Colonic mucosa (tissue), 4 donors: ENCODE data around the gene LHPP. TPM values are rescaled to one million over a fixed set of nuclear protein-coding genes. Genes with fewer than 3 reads are reported as not detected.

Source experiments
- DNase-seq: peaks from one replicate; pipeline ENCODE4 v3.0.0-alpha.2; 2020
- H3K27ac ChIP-seq: fragments of 200-600 bp; one replicate; pipeline ENCODE4 v1.8.0; 2021
- H3K27me3 ChIP-seq: fragments of 200-600 bp; one replicate; pipeline ENCODE4 v1.8.0; 2021
- H3K36me3 ChIP-seq: fragments of 200-600 bp; one replicate; pipeline ENCODE4 v1.8.0; 2021
- H3K4me1 ChIP-seq: fragments of 200-600 bp; one replicate; pipeline ENCODE4 v1.8.0; 2021; ENCODE audit warnings: mild to moderate bottlenecking
- H3K4me3 ChIP-seq: fragments of 200-600 bp; one replicate; pipeline ENCODE4 v1.8.0; 2021
- H3K9ac ChIP-seq, 2 donors: one replicate each; pipeline ENCODE4 v1.7.0; 2013; ENCODE audit warnings: control low read depth in 2 of 2, low read depth in 2 of 2, low read length in 2 of 2
- H3K9me3 ChIP-seq: fragments of 200-600 bp; one replicate; pipeline ENCODE4 v1.8.0; 2021
- CTCF ChIP-seq: fragments of 200-600 bp; IDR thresholded peaks from one replicate; pipeline ENCODE4 v1.8.0; 2022; ENCODE audit warnings: antibody characterized with exemption, mild to moderate bottlenecking
- intact Hi-C: fragments of 100-400 bp; cut with DNase I; formaldehyde crosslinking; loops from one replicate; pipeline ENCODE4 v1.14.1; 2022
- total RNA-seq, 2 donors: library from RNA; stranded (reverse); fragmentation: NEBNext Ultra II Directional in 1 of 2; extraction: Animal tissue kit (Norgen Biotek cat#: 25700) in 1 of 2; gene quantifications; one replicate each; pipeline ENCODE4 v1.2.1, GENCODE V29; 2021
- donor health status: healthy.
- donor health status: DM: no; HTN: no; CAD: no.
- donor health status: DM: no; HTN: no; CAD: no.

The LHPP gene
- total RNA-seq, 2 donors from 2014 or later = 12.8 to 24.6 TPM

DNA sequence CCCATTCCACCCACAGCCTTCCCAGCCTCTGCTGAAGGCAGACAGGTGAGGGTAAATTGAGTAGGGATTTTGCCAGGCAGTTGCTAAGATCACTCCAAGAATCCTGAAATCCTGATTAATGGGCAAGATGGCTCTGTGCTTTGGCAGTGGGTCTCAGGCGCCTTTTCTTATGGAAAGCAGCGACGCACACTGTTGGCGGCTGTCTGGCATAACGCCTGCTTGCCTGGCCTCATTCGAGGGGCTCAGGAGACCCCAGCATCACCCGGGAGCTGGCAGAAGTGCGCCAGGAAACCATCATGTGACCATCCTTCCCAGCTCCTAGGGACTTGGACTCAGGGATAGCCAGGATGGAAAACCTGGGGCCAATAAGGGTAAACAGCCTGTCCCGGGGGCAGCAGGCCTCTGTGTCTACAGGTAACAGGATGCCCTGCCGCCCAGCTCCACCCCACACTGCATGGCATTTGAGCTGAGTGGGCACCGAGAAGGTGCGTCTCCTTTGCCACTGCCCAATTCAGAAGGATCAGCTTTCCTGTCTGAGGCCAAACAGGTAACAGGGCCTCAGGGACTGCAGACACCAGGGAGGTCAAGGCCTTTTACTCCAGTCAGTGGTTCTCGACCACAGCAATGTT, 184.0 kb downstream of the LHPP start:
- no peaks in the 10 kb centered on the region for H3K9me3 ChIP-seq
- intact Hi-C loops = loop anchor here (5.0 kb wide), 1 partner anchor 97 kb away; the partner anchor contains the start of gene FAM53B
- no peak overlapping the region for H3K4me3 ChIP-seq
- H3K27ac ChIP-seq = no peak overlapping the region
- peaks cover 27% of the 10 kb centered on the region for H3K4me1 ChIP-seq
- no peak overlapping the region for H3K9ac ChIP-seq
- DNase-seq = no peak
- TF ChIP-seq CTCF = no peak
- no peaks in the 10 kb centered on the region for H3K36me3 ChIP-seq
- no peaks in the 10 kb centered on the region for H3K27me3 ChIP-seq

- Histone ChIP-seq H3K36me3 (no peaks in the 10 kb centered on the region), H3K27me3 (no peaks in the 10 kb centered on the region), H3K9me3 (no peaks in the 10 kb centered on the region), H3K4me1 (peaks cover 27% of the 10 kb centered on the region), H3K9ac (peak overlapping the region in 1 of 2 donors; percentile 44), H3K27ac (peak overlapping the region; percentile 71), H3K4me3 (no peak overlapping the region)
- DNase-seq = peak; percentile 60
- intact Hi-C loops = loop anchor here (5.0 kb wide), 1 partner anchor 96 kb away; the partner anchor contains the start of gene FAM53B
- TF ChIP-seq CTCF = no peak
Measured at GRCh38 chr10:124646483-124647352, 185.1 kb downstream of the LHPP start.

- peaks cover 27% of the 10 kb centered on the region for H3K4me1 ChIP-seq
- H3K27ac ChIP-seq = peak overlapping the region; percentile 71
- intact Hi-C loops = loop anchor here (5.0 kb wide), 1 partner anchor 95 kb away; the partner anchor contains the start of gene FAM53B
- DNase-seq = peak; percentile 75
- peak; percentile 31 for TF ChIP-seq CTCF
- no peaks in the 10 kb centered on the region for H3K27me3 ChIP-seq
- no peak overlapping the region for H3K9ac ChIP-seq
- H3K4me3 ChIP-seq = no peak overlapping the region
- no peaks in the 10 kb centered on the region for H3K36me3 ChIP-seq
- no peaks in the 10 kb centered on the region for H3K9me3 ChIP-seq
Measured at GRCh38 chr10:124647421-124648130, 186.0 kb downstream of the LHPP start.

GRCh38 chr10:124648131-124648475, 186.5 kb downstream of the LHPP start:
- H3K36me3 ChIP-seq = no peaks in the 10 kb centered on the region
- H3K9ac ChIP-seq = no peak overlapping the region
- H3K4me3 ChIP-seq = no peak overlapping the region
- intact Hi-C loops = loop anchor here (5.0 kb wide), 1 partner anchor 94 kb away; the partner anchor contains the start of gene FAM53B
- TF ChIP-seq CTCF = no peak
- peaks cover 27% of the 10 kb centered on the region for H3K4me1 ChIP-seq
- no peak for DNase-seq
- no peaks in the 10 kb centered on the region for H3K27me3 ChIP-seq
- no peaks in the 10 kb centered on the region for H3K9me3 ChIP-seq
- peak overlapping the region; percentile 71 for H3K27ac ChIP-seq

- Histone ChIP-seq H3K36me3 (no peaks in the 10 kb centered on the region), H3K4me3 (no peak overlapping the region), H3K27me3 (no peaks in the 10 kb centered on the region), H3K4me1 (peaks cover 27% of the 10 kb centered on the region), H3K27ac (peak overlapping the region; percentile 71), H3K9ac (peak overlapping the region in 1 of 2 donors; percentile 24), H3K9me3 (no peaks in the 10 kb centered on the region)
- no peak for TF ChIP-seq CTCF
- DNase-seq = peak; percentile 55
- intact Hi-C loops = loop anchor here (5.0 kb wide), 1 partner anchor 94 kb away; the partner anchor contains the start of gene FAM53B
Measured at GRCh38 chr10:124648738-124649137, 187.1 kb downstream of the LHPP start.
